ENCODE measurements around the gene MAMDC2. TPM values are rescaled to one million over a fixed set of nuclear protein-coding genes. Genes with fewer than 3 reads are reported as not detected.

Gene MAMDC2
- total and polyA plus RNA-seq, 2 donors (not counting 1 experiment from before 2014, with no cell fraction given) = 14.4 to 23.0 TPM

DNA sequence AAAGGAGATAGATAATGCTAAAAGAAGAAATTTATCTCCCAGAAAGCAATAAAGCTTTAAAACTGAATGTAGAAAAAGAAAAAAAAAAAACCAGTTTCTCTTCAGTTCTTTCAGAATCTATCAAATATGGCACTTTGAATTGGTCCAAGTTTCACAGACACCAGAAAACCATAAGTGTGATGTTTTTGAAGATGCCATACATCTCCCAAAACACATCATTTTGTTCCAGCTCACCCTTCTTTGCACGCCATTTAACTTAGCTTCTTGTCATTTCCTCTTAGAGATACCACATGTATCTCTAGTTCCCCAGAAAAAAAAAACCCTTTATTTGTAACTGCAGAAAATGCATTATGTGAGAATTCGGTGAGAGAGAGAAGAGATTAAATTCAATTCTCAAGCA is 46.1 kb upstream of the MAMDC2 start:
- H3K4me2 ChIP-seq (ENCODE audit: extremely low read depth, insufficient read depth, low read length) = no peak overlapping the region
- no peak overlapping the region for H2AFZ ChIP-seq (ENCODE audit: low read length)
- no peaks in the 10 kb centered on the region for H3K27me3 ChIP-seq (ENCODE audit: control insufficient read depth, insufficient read depth, low read length)
- no peaks in the 10 kb centered on the region for H4K20me1 ChIP-seq (ENCODE audit: control insufficient read depth, extremely low read depth, insufficient read depth, low read length)
- no peak overlapping the region for H3K9ac ChIP-seq (ENCODE audit: insufficient read depth, low read length)
- no peaks in the 10 kb centered on the region for H3K79me2 ChIP-seq (ENCODE audit: control insufficient read depth, insufficient read depth, low read length)
- no peak overlapping the region for H3K27ac ChIP-seq (ENCODE audit: insufficient read depth, low read length)
- H3K4me3 ChIP-seq (replicated peaks in 1 of 4; ENCODE audit: control extremely low read depth in 1 of 4, insufficient read depth in 1 of 4, low read depth in 3 of 4, low read length in 4 of 4) = no peak overlapping the region
- no peaks in the 10 kb centered on the region for H3K9me3 ChIP-seq (ENCODE audit: control insufficient read depth, insufficient read depth, low read depth, low read length)
- no peaks in the 10 kb centered on the region for H3K4me1 ChIP-seq (ENCODE audit: control insufficient read depth, extremely low read depth, insufficient read depth, low read length)
- DNase-seq (ENCODE audit: low read depth in 2 of 2) = peak in 1 of 2 donors; percentile 34
- H3K36me3 ChIP-seq (ENCODE audit: control insufficient read depth, insufficient read depth, low read length) = no peaks in the 10 kb centered on the region
- TF ChIP-seq CTCF (conservative IDR thresholded peaks at IDR 0.05 in 1 of 2, IDR thresholded peaks at IDR 0.05 in 1 of 2; ENCODE audit: low read depth in 1 of 2, low read length in 2 of 2) = no peak
- TF ChIP-seq EZH2 (IDR thresholded peaks at IDR 0.05; ENCODE audit: low read length, missing control alignments) = no peak

GRCh38 chr9:69999315-69999714 is 44.3 kb upstream of the MAMDC2 start:
- Histone ChIP-seq H3K27ac (ENCODE audit: insufficient read depth, low read length) (no peak overlapping the region), H3K9ac (ENCODE audit: insufficient read depth, low read length) (no peak overlapping the region), H4K20me1 (ENCODE audit: control insufficient read depth, extremely low read depth, insufficient read depth, low read length) (no peaks in the 10 kb centered on the region), H3K36me3 (ENCODE audit: control insufficient read depth, insufficient read depth, low read length) (no peaks in the 10 kb centered on the region), H2AFZ (ENCODE audit: low read length) (no peak overlapping the region), H3K9me3 (ENCODE audit: control insufficient read depth, insufficient read depth, low read depth, low read length) (no peaks in the 10 kb centered on the region), H3K4me1 (ENCODE audit: control insufficient read depth, extremely low read depth, insufficient read depth, low read length) (no peaks in the 10 kb centered on the region), H3K27me3 (ENCODE audit: control insufficient read depth, insufficient read depth, low read length) (no peaks in the 10 kb centered on the region), H3K79me2 (ENCODE audit: control insufficient read depth, insufficient read depth, low read length) (no peaks in the 10 kb centered on the region), H3K4me2 (ENCODE audit: extremely low read depth, insufficient read depth, low read length) (no peak overlapping the region), H3K4me3 (replicated peaks in 1 of 4; ENCODE audit: control extremely low read depth in 1 of 4, insufficient read depth in 1 of 4, low read depth in 3 of 4, low read length in 4 of 4) (no peak overlapping the region)
- TF ChIP-seq CTCF (conservative IDR thresholded peaks at IDR 0.05 in 1 of 2, IDR thresholded peaks at IDR 0.05 in 1 of 2; ENCODE audit: low read depth in 1 of 2, low read length in 2 of 2) (no peak), EZH2 (IDR thresholded peaks at IDR 0.05; ENCODE audit: low read length, missing control alignments) (no peak)
- no peak for DNase-seq (ENCODE audit: low read depth in 2 of 2)

DNA sequence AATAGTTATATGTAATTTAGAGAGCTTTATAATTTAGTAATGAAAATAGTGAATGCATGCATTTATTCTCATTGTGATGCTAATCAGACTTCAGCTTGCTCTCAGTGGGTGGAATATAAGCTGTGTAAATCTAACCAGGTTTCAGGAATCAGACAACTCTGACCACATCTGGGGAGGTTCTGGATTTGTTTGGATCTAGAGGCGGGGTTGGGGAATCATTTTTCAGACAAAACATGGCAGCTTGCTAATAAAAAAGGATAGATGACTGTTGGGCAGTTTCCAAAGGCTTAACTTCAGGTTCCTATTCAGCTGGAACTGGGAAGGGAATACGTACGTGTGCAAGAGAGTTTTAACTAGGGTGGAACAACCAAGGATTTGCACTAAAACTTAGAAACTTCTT is 43.2 kb upstream of the MAMDC2 start:
- Histone ChIP-seq H2AFZ (ENCODE audit: low read length) (no peak overlapping the region), H4K20me1 (ENCODE audit: control insufficient read depth, extremely low read depth, insufficient read depth, low read length) (no peaks in the 10 kb centered on the region), H3K79me2 (ENCODE audit: control insufficient read depth, insufficient read depth, low read length) (no peaks in the 10 kb centered on the region), H3K27me3 (ENCODE audit: control insufficient read depth, insufficient read depth, low read length) (no peaks in the 10 kb centered on the region), H3K4me3 (replicated peaks in 1 of 4; ENCODE audit: control extremely low read depth in 1 of 4, insufficient read depth in 1 of 4, low read depth in 3 of 4, low read length in 4 of 4) (no peak overlapping the region), H3K4me2 (ENCODE audit: extremely low read depth, insufficient read depth, low read length) (no peak overlapping the region), H3K9ac (ENCODE audit: insufficient read depth, low read length) (no peak overlapping the region), H3K27ac (ENCODE audit: insufficient read depth, low read length) (no peak overlapping the region), H3K9me3 (ENCODE audit: control insufficient read depth, insufficient read depth, low read depth, low read length) (no peaks in the 10 kb centered on the region), H3K36me3 (ENCODE audit: control insufficient read depth, insufficient read depth, low read length) (no peaks in the 10 kb centered on the region), H3K4me1 (ENCODE audit: control insufficient read depth, extremely low read depth, insufficient read depth, low read length) (peaks cover 4% of the 10 kb centered on the region)
- no peak for DNase-seq (ENCODE audit: low read depth in 2 of 2)
- TF ChIP-seq CTCF (conservative IDR thresholded peaks at IDR 0.05 in 1 of 2, IDR thresholded peaks at IDR 0.05 in 1 of 2; ENCODE audit: low read depth in 1 of 2, low read length in 2 of 2) (no peak), EZH2 (IDR thresholded peaks at IDR 0.05; ENCODE audit: low read length, missing control alignments) (no peak)
